Tibial nerve (tissue), 4 donors: ENCODE results near the gene CARD11.

Source experiments
- CTCF ChIP-seq, 5 experiments: fragments of 200-600 bp in 3 of 5; fragments of 450-650 bp in 2 of 5; sonication (generic) in 3 of 5; IDR thresholded peaks; one replicate each; pipeline ENCODE4 v1.5.1; 2016 to 2019; ENCODE audit warnings: antibody characterized with exemption in 5 of 5, mild to moderate bottlenecking in 3 of 5, moderate library complexity in 2 of 5
- EP300 ChIP-seq, 2 donors: sonication (generic); formaldehyde crosslinking; IDR thresholded peaks; one replicate each; pipeline ENCODE4 v1.6.1; 2017; ENCODE audit warnings: antibody characterized with exemption in 2 of 2, mild to moderate bottlenecking in 1 of 2
- POLR2A ChIP-seq, 2 donors: fragments of 450-650 bp; IDR thresholded peaks; one replicate each; pipeline ENCODE4 v1.6.1; 2017; ENCODE audit warnings: antibody characterized with exemption in 2 of 2, mild to moderate bottlenecking in 2 of 2, moderate library complexity in 2 of 2

DNA sequence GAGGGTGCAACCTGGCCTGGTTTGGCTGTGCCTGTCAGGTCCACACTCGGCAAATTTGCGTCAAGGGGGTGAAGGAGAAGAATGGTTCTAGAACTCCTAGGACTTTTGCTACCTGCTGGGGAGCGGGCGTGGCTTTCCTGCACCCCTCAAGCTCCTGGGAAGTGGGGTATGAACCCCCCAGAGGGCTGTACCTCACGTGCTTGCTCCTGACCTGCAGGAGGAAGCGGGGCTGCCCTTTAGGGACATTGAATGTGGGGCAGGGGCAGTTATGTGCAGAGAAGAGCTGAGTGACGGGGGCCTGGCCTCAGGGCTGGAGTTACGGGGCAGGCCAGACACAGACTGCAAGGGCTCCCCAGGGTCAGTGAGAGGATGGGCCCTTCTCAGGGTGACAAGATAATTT is 138.2 kb downstream of the CARD11 start:
- no peak for TF ChIP-seq CTCF (IDR thresholded peaks at IDR 0.05)
- no peak for TF ChIP-seq POLR2A (IDR thresholded peaks at IDR 0.05)
- no peak for TF ChIP-seq EP300 (IDR thresholded peaks at IDR 0.05)
